Ishikawa (cell line): Measurements from ENCODE around the gene CNKSR2.

Source experiments
- CEBPB ChIP-seq: IDR thresholded peaks from 2 replicates; pipeline ENCODE4 v1.6.1; 2012
- CREB1 ChIP-seq: IDR thresholded peaks from 2 replicates; pipeline ENCODE4 v1.6.1; 2012; ENCODE audit warnings: low read depth
- TAF1 ChIP-seq: IDR thresholded peaks from 2 replicates; pipeline ENCODE4 v1.6.1; 2012; ENCODE audit warnings: low read depth, mild to moderate bottlenecking
- TCF12 ChIP-seq: IDR thresholded peaks from 2 replicates; pipeline ENCODE4 v1.6.1; 2012; ENCODE audit warnings: low read depth
- ZBTB7A ChIP-seq: IDR thresholded peaks from 2 replicates; pipeline ENCODE4 v1.6.1; 2012; ENCODE audit warnings: low read depth
- TF ChIP-seq, protein P1 (sequence below): IDR thresholded peaks from 2 replicates; pipeline ENCODE4 v1.6.1; 2012
- TF ChIP-seq, protein P2 (sequence below): IDR thresholded peaks from 2 replicates; pipeline ENCODE4 v1.6.1; 2012

DNA sequence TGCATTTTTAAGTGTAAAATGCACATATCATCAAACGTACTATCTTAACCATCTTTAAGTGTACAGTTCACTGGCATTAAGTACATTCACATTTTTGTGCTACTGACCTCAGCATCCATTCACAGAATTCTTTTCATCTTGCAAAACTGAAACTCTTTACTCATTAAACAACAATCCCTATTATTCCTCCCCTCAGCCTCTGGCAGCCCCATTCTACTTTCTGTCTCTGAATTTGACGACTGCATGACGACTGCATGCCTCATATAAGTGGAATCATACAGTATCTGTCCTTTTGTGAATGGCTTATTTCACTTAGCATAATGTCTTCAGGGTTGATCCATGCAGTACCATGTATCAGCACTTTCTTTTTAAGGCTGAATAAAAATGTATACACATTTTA, 38.7 kb downstream of the CNKSR2 start:
- TF ChIP-seq CREB1 = no peak
- TF ChIP-seq ZBTB7A = no peak
- no peak for TF ChIP-seq TAF1
- TF ChIP-seq, protein P1, sequence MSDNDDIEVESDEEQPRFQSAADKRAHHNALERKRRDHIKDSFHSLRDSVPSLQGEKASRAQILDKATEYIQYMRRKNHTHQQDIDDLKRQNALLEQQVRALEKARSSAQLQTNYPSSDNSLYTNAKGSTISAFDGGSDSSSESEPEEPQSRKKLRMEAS = no peak
- TF ChIP-seq, protein P2, sequence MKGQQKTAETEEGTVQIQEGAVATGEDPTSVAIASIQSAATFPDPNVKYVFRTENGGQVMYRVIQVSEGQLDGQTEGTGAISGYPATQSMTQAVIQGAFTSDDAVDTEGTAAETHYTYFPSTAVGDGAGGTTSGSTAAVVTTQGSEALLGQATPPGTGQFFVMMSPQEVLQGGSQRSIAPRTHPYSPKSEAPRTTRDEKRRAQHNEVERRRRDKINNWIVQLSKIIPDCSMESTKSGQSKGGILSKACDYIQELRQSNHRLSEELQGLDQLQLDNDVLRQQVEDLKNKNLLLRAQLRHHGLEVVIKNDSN = no peak
- TF ChIP-seq TCF12 = no peak
- no peak for TF ChIP-seq CEBPB
